K562 (cell line): ENCODE results near the gene CTDSPL. TPM values are rescaled to one million over a fixed set of nuclear protein-coding genes. Genes with fewer than 3 reads are reported as not detected.

ENCODE experiments used
- ATAC-seq: fragments of 200-7000 bp; cut with Tn5 transposase; 3 replicates; pipeline ENCODE4 v1.9.1; 2020; ENCODE audit warnings: moderate library complexity
- BruUV-seq: library from RNA; stranded (reverse); fragments of 400-500 nt; replicated peaks from 2 replicates; lab custom pipeline; 2021; lab: Mats Ljungman, UMichigan
- CTCF ChIA-PET: fragments of 300-600 bp; formaldehyde crosslinking; extraction: SDS; loops from one replicate; lab custom pipeline; 2021; ENCODE audit warnings: low intra/inter-chr PET ratio; lab: Yijun Ruan, JAX
- POLR2A ChIA-PET: fragments of 300-600, 350-650 bp; sonication (Branson Sonifier 250); formaldehyde crosslinking; extraction: SDS; loops from one replicate; lab custom pipeline; 2021; ENCODE audit warnings: antibody characterized with exemption, inconsistent platforms; lab: Yijun Ruan, JAX
- DNase-seq, 4 experiments: peaks; one replicate each; pipeline versions ENCODE4 v3.0.0 to v3.0.0-alpha.2; 2011 to 2018; ENCODE audit warnings: low spot score in 3 of 4, mixed read lengths in 3 of 4; ENCODE audit errors: extremely low read depth in 1 of 4
- FAIRE-seq: peaks from 2 replicates; lab custom pipeline; 2011; peaks lifted over from hg19 to GRCh38; lab: Jason Lieb, UNC
- H2AFZ ChIP-seq: 2 replicates; pipeline ENCODE4 v1.6.0; 2011; ENCODE audit warnings: low read depth, low read length, control low read depth, inconsistent platforms
- H3K27ac ChIP-seq: fragments of 200-600 bp; 3 replicates; pipeline ENCODE4 v1.8.0; 2011; ENCODE audit warnings: low read depth, mild to moderate bottlenecking, control low read depth, inconsistent platforms, low read length, moderate library complexity, mixed read lengths; ENCODE audit errors: extremely low read depth
- H3K27me3 ChIP-seq, 2 experiments: fragments of 300-600 bp in 1 of 2; 2 replicates in 1 of 2; 3 replicates in 1 of 2; pipeline versions ENCODE4 v1.6.0 to v1.8.0; 2011; ENCODE audit warnings: inconsistent platforms in 2 of 2, low read length in 2 of 2, mild to moderate bottlenecking in 1 of 2, mixed read lengths in 1 of 2, moderate library complexity in 1 of 2; ENCODE audit not compliant: control insufficient read depth in 2 of 2, insufficient read depth in 2 of 2
- H3K36me3 ChIP-seq: fragments of 300-600 bp; 3 replicates; pipeline ENCODE4 v1.8.0; 2011; ENCODE audit warnings: mild to moderate bottlenecking, low read length, inconsistent platforms; ENCODE audit not compliant: control insufficient read depth, insufficient read depth
- H3K4me1 ChIP-seq, 2 experiments: fragments of 200-600 bp in 1 of 2; replicated peaks in 1 of 2; 2 replicates in 1 of 2; 3 replicates in 1 of 2; pipeline versions ENCODE4 v1.5.1 to v1.8.0; 2011; ENCODE audit warnings: inconsistent platforms in 2 of 2, low read length in 2 of 2, mild to moderate bottlenecking in 1 of 2, mixed read lengths in 1 of 2, moderate library complexity in 1 of 2; ENCODE audit not compliant: control insufficient read depth in 2 of 2, insufficient read depth in 2 of 2
- H3K4me2 ChIP-seq: 2 replicates; pipeline ENCODE4 v1.6.1; 2011; ENCODE audit warnings: low read length, control low read depth, inconsistent platforms, mixed read lengths; ENCODE audit not compliant: insufficient read depth
- H3K4me3 ChIP-seq: fragments of 200-600 bp; sonication (generic), shearing (Covaris generic); 2 replicates; pipeline ENCODE4 v1.5.1; 2016; ENCODE audit warnings: control low read depth, inconsistent platforms
- H3K79me2 ChIP-seq: fragments of 200-600 bp; 3 replicates; pipeline ENCODE4 v1.8.0; 2011; ENCODE audit warnings: low read length, inconsistent platforms; ENCODE audit not compliant: control insufficient read depth, insufficient read depth
- H3K9ac ChIP-seq, 2 experiments: 2 replicates each; pipeline versions ENCODE4 v1.6.0 to v1.6.1; 2011; ENCODE audit warnings: low read depth in 2 of 2, low read length in 2 of 2, control low read depth in 1 of 2, inconsistent platforms in 1 of 2, mild to moderate bottlenecking in 1 of 2, mixed read lengths in 1 of 2; ENCODE audit not compliant: insufficient read depth in 1 of 2
- H3K9me1 ChIP-seq: one replicate; pipeline ENCODE4 v1.6.0; 2011; ENCODE audit warnings: inconsistent platforms, mild to moderate bottlenecking, low read length, moderate library complexity; ENCODE audit not compliant: control insufficient read depth, insufficient read depth
- H3K9me3 ChIP-seq: replicated peaks from 2 replicates; pipeline ENCODE4 v1.5.1; 2011; ENCODE audit warnings: low read depth, low read length, inconsistent platforms; ENCODE audit not compliant: control insufficient read depth, insufficient read depth
- H4K20me1 ChIP-seq: replicated peaks from 2 replicates; pipeline ENCODE4 v1.6.1; 2011; ENCODE audit warnings: low read length, inconsistent platforms, mixed read lengths; ENCODE audit not compliant: control insufficient read depth, insufficient read depth
- ADNP ChIP-seq: fragments of 200-800 bp; sonication (Bioruptor generic); IDR thresholded peaks from 2 replicates; pipeline ENCODE4 v1.6.1; 2016; ENCODE audit warnings: missing genetic modification characterization, missing compliant biosample characterization
- BRD4 ChIP-seq: fragments of 200-600 bp; sonication (generic); IDR thresholded peaks from 2 replicates; pipeline ENCODE4 v1.6.1; 2017; ENCODE audit warnings: inconsistent platforms
- CBFB ChIP-seq: sonication (generic); formaldehyde crosslinking; IDR thresholded peaks from 2 replicates; pipeline ENCODE4 v1.4.0; 2020; ENCODE audit warnings: mild to moderate bottlenecking, missing genetic modification reagents
- CC2D1A ChIP-seq: fragments of 450-650 bp; IDR thresholded peaks from 2 replicates; pipeline ENCODE4 v1.6.1; 2017; ENCODE audit warnings: mild to moderate bottlenecking
- HES1 ChIP-seq: fragments of 450-650 bp; IDR thresholded peaks from 2 replicates; pipeline ENCODE4 v1.6.1; 2016; ENCODE audit warnings: low read depth, mild to moderate bottlenecking, moderate library complexity
- JUNB ChIP-seq: fragments of 450-650 bp; formaldehyde crosslinking; conservative IDR thresholded peaks from 2 replicates; pipeline ENCODE4 v1.4.0; 2020; ENCODE audit warnings: mild to moderate bottlenecking
- KDM2B ChIP-seq: fragments of 250-450 bp; sonication (Bioruptor Pico); IDR thresholded peaks from 2 replicates; pipeline ENCODE4 v1.8.0; 2021; ENCODE audit warnings: mild to moderate bottlenecking, moderate library complexity
- MBD1 ChIP-seq: fragments of 250-450 bp; sonication (Bioruptor Pico); IDR thresholded peaks from 2 replicates; pipeline ENCODE4 v1.8.0; 2022; ENCODE audit warnings: inconsistent platforms
- MEIS2 ChIP-seq: fragments of 450-650 bp; IDR thresholded peaks from 2 replicates; pipeline ENCODE4 v1.6.1; 2014; ENCODE audit warnings: mild to moderate bottlenecking; ENCODE audit not compliant: partially characterized antibody
- MIER1 ChIP-seq: fragments of 450-650 bp; IDR thresholded peaks from 2 replicates; pipeline ENCODE4 v1.6.1; 2016; ENCODE audit warnings: antibody characterized with exemption, mild to moderate bottlenecking, low read depth
- MLX ChIP-seq, 2 experiments: fragments of 450-650 bp in 1 of 2; sonication (generic) in 1 of 2; formaldehyde crosslinking; conservative IDR thresholded peaks; 2 replicates each; pipeline versions ENCODE4 v1.4.0 to v1.8.1; 2020 to 2022; ENCODE audit warnings: mild to moderate bottlenecking in 1 of 2, missing genetic modification reagents in 1 of 2
- NFIC ChIP-seq: fragments of 450-650 bp; IDR thresholded peaks from 2 replicates; pipeline ENCODE4 v1.6.1; 2017; ENCODE audit warnings: mild to moderate bottlenecking, inconsistent platforms
- NUFIP1 ChIP-seq: fragments of 450-650 bp; IDR thresholded peaks from 2 replicates; pipeline ENCODE4 v1.6.1; 2018; ENCODE audit not compliant: partially characterized antibody
- PHF20 ChIP-seq: fragments of 450-650 bp; IDR thresholded peaks from 2 replicates; pipeline ENCODE4 v1.6.1; 2018; ENCODE audit not compliant: partially characterized antibody
- RB1 ChIP-seq: fragments of 450-650 bp; IDR thresholded peaks from 2 replicates; pipeline ENCODE4 v1.6.1; 2017; ENCODE audit warnings: low read depth, mild to moderate bottlenecking
- RFX7 ChIP-seq: fragments of 250-450 bp; sonication (Bioruptor Pico); IDR thresholded peaks from 2 replicates; pipeline ENCODE4 v1.5.1; 2021; ENCODE audit warnings: mild to moderate bottlenecking
- ZBTB26 ChIP-seq: fragments of 450-650 bp; formaldehyde crosslinking; IDR thresholded peaks from 2 replicates; pipeline ENCODE4 v1.4.0; 2022; ENCODE audit warnings: missing genetic modification characterization
- ZNF232 ChIP-seq: sonication (generic); formaldehyde crosslinking; IDR thresholded peaks from 2 replicates; pipeline ENCODE4 v1.8.0; 2022; ENCODE audit warnings: mild to moderate bottlenecking, missing genetic modification reagents
- ZNF655 ChIP-seq: fragments of 250-450 bp; sonication (Bioruptor Pico); IDR thresholded peaks from 2 replicates; pipeline ENCODE4 v1.5.0; 2021
- WGBS: fragments of 100-300 bp; shearing (Covaris generic); methylation state at CpG from one replicate; pipeline ENCODE4 v1.1.6; 2016; ENCODE audit warnings: low coverage, mixed read lengths; ENCODE audit not compliant: insufficient coverage; ENCODE audit errors: missing lambda C conversion rate; 5-methylcytosine and 5-hydroxymethylcytosine counted together
- in situ Hi-C: fragments of 300-500 bp; cut with MboI; formaldehyde crosslinking; loops from 4 replicates; pipeline ENCODE4 v1.15.0; 2018; ENCODE audit warnings: inconsistent platforms, mixed read lengths
- intact Hi-C: fragments of 100-400 bp; cut with micrococcal nuclease; formaldehyde crosslinking; loops from 2 replicates; pipeline ENCODE4 v1.14.2; 2022
- polyA plus RNA-seq, 8 experiments: library from polyadenylated mRNA; depleted of rRNA in 4 of 8; stranded (reverse) in 5 of 8; unstranded in 3 of 8; fragments of >200 nt; fragmentation: Nextera tagmentation in 2 of 8; fragmentation: Illumina TruSeq in 1 of 8; extraction: Ambion mirVana in 2 of 8; extraction: Trizol in 1 of 8; gene quantifications; 2 replicates each; pipeline versions ENCODE4 v1.2.1 to v1.2.3, GENCODE V29; 2011 to 2014; ENCODE audit warnings: inconsistent platforms in 1 of 8, missing spikeins in 1 of 8
- total RNA-seq, 7 experiments: library from RNA; depleted of rRNA in 6 of 7; stranded (reverse); fragments of >200 nt in 6 of 7; fragmentation: Illumina TruSeq in 2 of 7; extraction: Trizol in 2 of 7; gene quantifications; 2 replicates each; pipeline versions ENCODE4 v1.2.1 to v1.2.3, GENCODE V29; 2011 to 2021; ENCODE audit warnings: low replicate concordance in 1 of 7

The CTDSPL gene
- total and polyA plus RNA-seq, 9 of the 15 experiments (the other 6 are each of a cell fraction or from before 2014, with no cell fraction given): 5.1 to 19.3 (median 11.3) TPM

- BruUV-seq: no TSS peak
- Histone ChIP-seq H3K4me2 (no peak overlapping the region), H3K9me1 (no peaks in the 10 kb centered on the region), H3K4me1 (peaks cover 14 to 24% of the 10 kb centered on the region in 2 experiments), H3K79me2 (no peaks in the 10 kb centered on the region), H3K27ac (no peak overlapping the region), H2AFZ (no peak overlapping the region), H3K27me3 (no peaks in the 10 kb centered on the region), H3K4me3 (no peak overlapping the region), H3K9ac (no peak overlapping the region), H3K36me3 (no peaks in the 10 kb centered on the region), H4K20me1 (no peaks in the 10 kb centered on the region), H3K9me3 (no peaks in the 10 kb centered on the region)
- no peak for ATAC-seq
- ChIA-PET POLR2A (interaction anchor here (1.1 to 1.6 kb wide), 2 partner anchors 9 to 13 kb away, joined by 4 read pairs; no protein-coding TSS in a partner anchor), CTCF (no interaction called here)
- DNase-seq: no peak
- in situ Hi-C loops (no loop called here), intact Hi-C loops (no loop called here)
- FAIRE-seq: no peak
- WGBS: 67% methylated on average over 2 of the region's 2 CpGs
- TF ChIP-seq MEIS2 (no peak), HES1 (no peak), ZBTB26 (CRISPR knock-in tag) (no peak), NUFIP1 (no peak), MLX (CRISPR knock-in tag; conservative IDR thresholded peaks at IDR 0.05) (no peak), PHF20 (no peak), CC2D1A (no peak), ZNF232 (no peak), NFIC (no peak), RB1 (no peak), RFX7 (CRISPR knock-in tag) (no peak), KDM2B (CRISPR knock-in tag) (no peak), MBD1 (CRISPR knock-in tag) (no peak), MIER1 (no peak), CBFB (no peak), JUNB (no peak), ADNP (tag) (no peak), ZNF655 (no peak), BRD4 (no peak)
These were observed 119.6 kb downstream of the CTDSPL start for GRCh38 chr3:37981348-37981664.
